Hematopoietic multipotent progenitor cell treated with erythropoietin and hydrocortisone succinate and interleukin-3 and kit ligand, for 15 days (in vitro differentiated cells): ENCODE measurements around the gene MC3R.

Experiments used
- DNase-seq: peaks from one replicate; pipeline ENCODE4 v3.0.0-alpha.2; 2015; ENCODE audit warnings: low spot score

The MC3R gene

GRCh38 chr20:56249956-56250355, 1.4 kb downstream of the MC3R start:
- no peak for DNase-seq

DNA sequence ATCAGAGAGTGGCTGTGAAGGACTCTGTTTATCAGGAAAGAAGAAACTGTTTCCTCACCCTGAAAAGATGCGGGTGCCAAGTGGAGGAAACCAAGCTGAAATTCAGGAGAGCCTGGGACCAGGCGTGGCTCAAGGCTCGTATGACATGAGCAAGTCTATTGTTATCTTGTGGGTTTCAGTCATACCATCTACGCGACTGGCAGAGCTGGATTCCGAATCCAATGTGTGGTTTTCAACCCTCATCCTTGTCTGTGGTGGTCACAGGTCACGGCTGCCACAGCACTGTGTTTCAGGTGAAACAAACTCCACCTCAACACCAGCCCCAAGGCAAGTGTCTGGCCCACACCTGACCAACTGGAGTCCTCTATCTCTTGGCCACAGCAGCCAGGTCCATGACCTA, 9.1 kb downstream of the MC3R start:
- DNase-seq = no peak

- DNase-seq = no peak
Observed at GRCh38 chr20:56259948-56260347, 11.4 kb downstream of the MC3R start.

DNA sequence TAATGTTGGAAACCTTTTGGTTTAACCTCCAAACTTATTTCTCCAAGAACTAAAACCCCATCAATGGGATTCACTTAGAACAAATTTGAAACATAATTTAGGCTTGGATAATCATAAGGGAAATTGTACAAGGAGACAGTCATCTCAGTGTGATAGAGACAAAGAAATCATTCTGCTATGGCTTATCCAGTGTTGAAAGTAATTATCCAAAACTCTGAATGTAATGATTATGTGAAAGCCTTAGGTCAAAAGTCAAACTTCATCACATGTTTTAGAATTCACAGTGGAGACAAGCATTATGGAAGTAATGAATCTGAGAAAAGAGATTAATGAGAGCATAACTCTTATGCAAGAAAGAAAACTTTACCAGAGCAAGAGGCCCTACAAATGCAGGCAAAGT, 20.0 kb downstream of the MC3R start:
- no peak for DNase-seq

DNA sequence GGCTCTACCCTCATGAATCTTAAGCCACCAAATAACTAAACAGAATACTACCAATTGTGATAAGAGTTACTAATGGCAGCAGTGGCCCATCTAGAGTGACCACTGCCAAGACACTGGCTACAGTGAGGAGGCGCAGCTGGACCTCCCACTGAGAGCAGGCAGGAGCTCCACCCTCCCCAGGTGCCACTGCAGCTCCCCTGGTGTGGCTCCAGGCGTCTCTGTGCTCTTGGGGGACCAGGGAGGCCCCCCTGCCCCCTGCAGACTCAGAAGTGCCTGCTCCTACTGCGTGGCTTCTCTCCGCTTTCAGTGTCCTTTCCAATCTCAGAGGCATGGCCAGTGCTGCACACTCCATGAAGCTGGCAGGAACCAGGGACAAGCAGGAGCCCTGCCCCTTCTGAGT, 23.4 kb downstream of the MC3R start:
- DNase-seq = no peak

DNA sequence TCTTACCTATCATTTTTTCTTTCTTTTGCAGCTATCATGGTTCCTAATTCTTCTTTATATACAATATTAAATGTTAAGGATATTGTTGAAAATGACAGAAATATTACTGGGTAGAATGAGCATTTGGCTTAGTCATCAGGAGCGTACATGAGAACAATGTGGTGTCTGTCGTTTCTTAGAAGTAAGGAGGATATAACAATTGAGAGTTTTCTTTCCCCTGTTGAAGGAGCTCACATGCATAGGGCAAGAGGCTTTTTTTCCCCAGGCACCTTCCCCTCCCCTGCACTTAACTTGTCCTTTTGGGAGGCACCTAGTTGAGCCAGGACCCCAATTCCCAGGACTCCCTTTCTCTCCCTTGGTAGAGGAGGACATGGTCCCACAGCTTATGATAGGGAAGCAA, 25.0 kb downstream of the MC3R start:
- no peak for DNase-seq

GRCh38 chr20:56274156-56274555, 25.6 kb downstream of the MC3R start:
- DNase-seq = no peak

DNA sequence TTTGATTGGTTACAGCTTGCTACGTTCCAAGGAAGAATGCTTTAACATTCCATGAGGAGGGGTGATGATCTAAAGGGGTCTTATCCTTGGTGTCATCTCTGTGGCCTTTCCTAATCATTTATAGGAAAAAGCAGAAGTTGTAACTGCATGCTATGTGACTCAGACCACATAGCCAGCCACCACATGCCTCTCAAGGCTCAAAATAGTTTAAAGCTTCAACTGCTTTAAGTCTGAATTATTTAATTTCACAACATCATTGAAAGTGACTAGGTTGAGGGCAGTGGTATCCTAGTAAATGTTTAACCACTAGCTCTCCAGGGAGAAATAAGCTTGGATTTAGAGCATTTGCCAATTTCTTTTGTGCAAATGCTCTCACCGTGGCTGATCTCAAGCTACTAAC, 29.7 kb downstream of the MC3R start:
- DNase-seq = no peak

- DNase-seq = no peak
Observed at GRCh38 chr20:56285496-56285895, 37.0 kb downstream of the MC3R start.

GRCh38 chr20:56289652-56290051, 41.1 kb downstream of the MC3R start:
- no peak for DNase-seq

DNA sequence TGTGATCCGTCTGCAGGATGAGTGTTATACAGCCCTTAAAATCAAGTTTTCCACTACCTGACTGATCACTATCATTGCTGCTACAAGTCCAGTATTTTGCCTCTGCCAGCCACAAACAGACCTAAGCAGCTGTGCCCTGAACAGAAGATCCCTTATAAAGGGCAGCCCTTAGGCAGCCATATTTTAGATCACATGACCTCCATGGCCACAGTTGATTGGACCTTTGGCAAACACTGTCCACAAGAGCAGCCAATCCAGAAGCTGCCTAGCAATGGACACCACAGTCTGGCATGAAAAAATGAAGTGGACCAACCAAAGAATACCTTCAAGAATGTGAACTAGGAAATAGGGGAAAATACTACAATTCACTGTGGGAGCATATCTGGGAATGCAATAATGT, 50.8 kb downstream of the MC3R start:
- DNase-seq = no peak
